HEK293 (cell line): ENCODE measurements around the gene ART1.

Experiments
- CTCF ChIP-seq: fragments of 450-650 bp; formaldehyde crosslinking; IDR thresholded peaks from 2 replicates; pipeline ENCODE4 v1.5.1; 2016; ENCODE audit warnings: missing biosample characterization, missing genetic modification characterization
- GLI4 ChIP-seq: fragments of 450-650 bp; formaldehyde crosslinking; IDR thresholded peaks from 2 replicates; pipeline ENCODE4 v1.5.1; 2016; ENCODE audit warnings: missing biosample characterization, missing genetic modification characterization
- MYNN ChIP-seq: fragments of 450-650 bp; formaldehyde crosslinking; IDR thresholded peaks from 2 replicates; pipeline ENCODE4 v1.5.1; 2016; ENCODE audit warnings: missing biosample characterization, missing genetic modification characterization, borderline replicate concordance
- TSHZ1 ChIP-seq: fragments of 450-650 bp; formaldehyde crosslinking; IDR thresholded peaks from 2 replicates; pipeline ENCODE4 v1.5.1; 2016; ENCODE audit warnings: missing biosample characterization, missing genetic modification characterization, borderline replicate concordance
- ZBTB8A ChIP-seq: fragments of 450-650 bp; formaldehyde crosslinking; IDR thresholded peaks from 2 replicates; pipeline ENCODE4 v1.5.1; 2016; ENCODE audit warnings: missing biosample characterization, missing genetic modification characterization
- ZFP3 ChIP-seq: fragments of 450-650 bp; formaldehyde crosslinking; IDR thresholded peaks from 2 replicates; pipeline ENCODE4 v1.5.1; 2016; ENCODE audit warnings: low read depth, missing biosample characterization, missing genetic modification characterization
- ZNF133 ChIP-seq: fragments of 450-650 bp; formaldehyde crosslinking; IDR thresholded peaks from 2 replicates; pipeline ENCODE4 v1.5.1; 2016; ENCODE audit warnings: missing biosample characterization, missing genetic modification characterization
- ZNF510 ChIP-seq: fragments of 450-650 bp; formaldehyde crosslinking; IDR thresholded peaks from 2 replicates; pipeline ENCODE4 v1.5.1; 2018; ENCODE audit warnings: mild to moderate bottlenecking, missing genetic modification characterization, missing biosample characterization; ENCODE audit not compliant: insufficient replicate concordance
- ZNF561 ChIP-seq: fragments of 450-650 bp; IDR thresholded peaks from 2 replicates; pipeline ENCODE4 v1.5.1; 2018; ENCODE audit warnings: missing biosample characterization, missing genetic modification characterization, borderline replicate concordance
- ZNF629 ChIP-seq: fragments of 450-650 bp; formaldehyde crosslinking; IDR thresholded peaks from 2 replicates; pipeline ENCODE4 v1.5.1; 2017; ENCODE audit warnings: missing biosample characterization, missing genetic modification characterization
- ZNF830 ChIP-seq: fragments of 450-650 bp; IDR thresholded peaks from 2 replicates; pipeline ENCODE4 v1.5.0; 2018; ENCODE audit warnings: missing biosample characterization, missing genetic modification characterization, low read depth, mild to moderate bottlenecking, moderate library complexity
- TF ChIP-seq, protein P1 (sequence below): fragments of 450-650 bp; formaldehyde crosslinking; IDR thresholded peaks from 2 replicates; pipeline ENCODE4 v1.5.1; 2016; ENCODE audit warnings: missing biosample characterization, missing genetic modification characterization

DNA sequence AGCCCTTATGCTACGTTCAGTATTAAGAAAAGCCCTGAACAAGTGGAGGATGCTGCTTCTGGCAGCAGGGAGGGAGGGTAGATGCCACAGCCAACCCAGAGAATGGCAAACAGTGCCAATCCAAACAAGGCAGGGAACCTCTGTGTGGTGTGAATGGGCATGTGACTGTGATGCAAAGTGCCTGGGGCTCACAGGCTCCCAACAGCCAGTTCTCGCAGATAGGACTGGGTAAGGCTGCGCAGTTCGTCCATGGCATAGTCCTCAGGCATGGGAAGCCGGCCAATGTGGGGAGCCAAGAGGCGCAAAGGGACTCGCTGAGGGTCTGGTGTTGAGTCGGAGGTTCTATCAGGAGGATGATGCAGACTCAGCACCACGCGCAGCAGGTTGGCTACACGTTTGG is 31.0 kb downstream of the ART1 start:
- TF ChIP-seq TSHZ1 (no peak), CTCF (tag by site-specific recombination) (no peak), ZNF561 (tag by site-specific recombination) (no peak), ZFP3 (tag by site-specific recombination) (no peak), ZBTB8A (tag by site-specific recombination) (no peak), ZNF510 (tag by site-specific recombination) (no peak), ZNF830 (tag by site-specific recombination) (no peak), GLI4 (tag by site-specific recombination) (no peak), ZNF629 (tag by site-specific recombination) (no peak), ZNF133 (tag by site-specific recombination) (no peak), MYNN (tag by site-specific recombination) (no peak)
- TF ChIP-seq, protein P1, sequence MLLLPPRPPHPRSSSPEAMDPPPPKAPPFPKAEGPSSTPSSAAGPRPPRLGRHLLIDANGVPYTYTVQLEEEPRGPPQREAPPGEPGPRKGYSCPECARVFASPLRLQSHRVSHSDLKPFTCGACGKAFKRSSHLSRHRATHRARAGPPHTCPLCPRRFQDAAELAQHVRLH, result no peak
